ENCODE results near the gene CSF2. TPM values are rescaled to one million over a fixed set of nuclear protein-coding genes. Genes with fewer than 3 reads are reported as not detected.

The CSF2 gene
- total and polyA plus RNA-seq, 2 of the 13 experiments (the other 11 are each of a cell fraction or from before 2014, with no cell fraction given) = not detected

DNA sequence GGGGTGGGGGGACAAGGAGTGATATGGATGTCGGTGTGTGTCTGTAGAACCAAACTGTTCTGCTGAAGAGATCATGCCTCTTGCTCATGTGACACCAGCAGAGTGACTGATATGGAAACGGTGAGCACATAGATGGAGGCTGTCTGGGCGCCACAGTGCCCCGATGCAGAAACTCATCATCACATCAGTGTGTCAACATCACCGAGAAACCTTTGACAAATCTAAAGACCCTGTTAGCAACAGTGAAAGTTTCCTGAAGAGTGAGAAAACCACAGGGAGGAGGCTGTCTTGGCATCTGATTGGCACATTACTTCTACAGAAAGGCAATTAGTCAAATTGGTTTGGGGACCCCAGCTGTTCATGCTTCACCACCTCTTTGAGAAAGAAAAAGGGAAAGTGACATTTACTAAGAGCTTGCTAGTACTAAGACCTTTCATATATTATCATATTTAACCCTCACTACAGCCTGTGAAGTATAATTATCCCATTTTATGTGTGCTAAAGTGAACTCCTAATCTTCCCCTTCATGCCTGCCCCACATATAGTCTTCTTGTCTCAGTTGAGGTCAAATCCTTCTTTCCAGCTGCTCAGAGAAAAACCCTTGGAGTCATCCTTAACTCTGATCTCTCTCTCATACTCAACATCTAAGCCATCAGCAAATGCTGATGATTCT is 25.6 kb downstream of the CSF2 start:
- no peak for ATAC-seq
- TF ChIP-seq SP4 (CRISPR knock-in tag; IDR thresholded peaks at IDR 0.05) (no peak), EHMT2 (IDR thresholded peaks at IDR 0.05; ENCODE audit: borderline replicate concordance, low read depth, low read length) (no peak), ZNF768 (CRISPR knock-in tag; IDR thresholded peaks at IDR 0.05) (no peak), FOXK2 (IDR thresholded peaks at IDR 0.05) (no peak), TCF12 (IDR thresholded peaks at IDR 0.05) (no peak), TCF12 (CRISPR knock-in tag; IDR thresholded peaks at IDR 0.05) (no peak), SIN3A (IDR thresholded peaks at IDR 0.05; ENCODE audit: borderline replicate concordance, low read depth, low read length) (no peak), PTBP1 (IDR thresholded peaks at IDR 0.05; ENCODE audit: low read depth, low read length, poor library complexity, severe bottlenecking) (no peak), ZNF577 (CRISPR knock-in tag; IDR thresholded peaks at IDR 0.05; ENCODE audit: borderline replicate concordance, low read depth) (no peak), PHF21A (CRISPR knock-in tag; IDR thresholded peaks at IDR 0.05) (no peak), SNAI1 (CRISPR knock-in tag; IDR thresholded peaks at IDR 0.05; ENCODE audit: borderline replicate concordance) (no peak)
- TF ChIP-seq, protein P1, sequence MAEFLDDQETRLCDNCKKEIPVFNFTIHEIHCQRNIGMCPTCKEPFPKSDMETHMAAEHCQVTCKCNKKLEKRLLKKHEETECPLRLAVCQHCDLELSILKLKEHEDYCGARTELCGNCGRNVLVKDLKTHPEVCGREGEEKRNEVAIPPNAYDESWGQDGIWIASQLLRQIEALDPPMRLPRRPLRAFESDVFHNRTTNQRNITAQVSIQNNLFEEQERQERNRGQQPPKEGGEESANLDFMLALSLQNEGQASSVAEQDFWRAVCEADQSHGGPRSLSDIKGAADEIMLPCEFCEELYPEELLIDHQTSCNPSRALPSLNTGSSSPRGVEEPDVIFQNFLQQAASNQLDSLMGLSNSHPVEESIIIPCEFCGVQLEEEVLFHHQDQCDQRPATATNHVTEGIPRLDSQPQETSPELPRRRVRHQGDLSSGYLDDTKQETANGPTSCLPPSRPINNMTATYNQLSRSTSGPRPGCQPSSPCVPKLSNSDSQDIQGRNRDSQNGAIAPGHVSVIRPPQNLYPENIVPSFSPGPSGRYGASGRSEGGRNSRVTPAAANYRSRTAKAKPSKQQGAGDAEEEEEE (CRISPR knock-in tag; IDR thresholded peaks at IDR 0.05; ENCODE audit: borderline replicate concordance) = no peak
- TF ChIP-seq, protein P2, sequence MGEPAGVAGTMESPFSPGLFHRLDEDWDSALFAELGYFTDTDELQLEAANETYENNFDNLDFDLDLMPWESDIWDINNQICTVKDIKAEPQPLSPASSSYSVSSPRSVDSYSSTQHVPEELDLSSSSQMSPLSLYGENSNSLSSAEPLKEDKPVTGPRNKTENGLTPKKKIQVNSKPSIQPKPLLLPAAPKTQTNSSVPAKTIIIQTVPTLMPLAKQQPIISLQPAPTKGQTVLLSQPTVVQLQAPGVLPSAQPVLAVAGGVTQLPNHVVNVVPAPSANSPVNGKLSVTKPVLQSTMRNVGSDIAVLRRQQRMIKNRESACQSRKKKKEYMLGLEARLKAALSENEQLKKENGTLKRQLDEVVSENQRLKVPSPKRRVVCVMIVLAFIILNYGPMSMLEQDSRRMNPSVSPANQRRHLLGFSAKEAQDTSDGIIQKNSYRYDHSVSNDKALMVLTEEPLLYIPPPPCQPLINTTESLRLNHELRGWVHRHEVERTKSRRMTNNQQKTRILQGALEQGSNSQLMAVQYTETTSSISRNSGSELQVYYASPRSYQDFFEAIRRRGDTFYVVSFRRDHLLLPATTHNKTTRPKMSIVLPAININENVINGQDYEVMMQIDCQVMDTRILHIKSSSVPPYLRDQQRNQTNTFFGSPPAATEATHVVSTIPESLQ (CRISPR knock-in tag; conservative IDR thresholded peaks at IDR 0.05) = no peak
- Histone ChIP-seq H3K4me2 (ENCODE audit: low read depth, low read length) (no peak overlapping the region), H4K20me1 (ENCODE audit: insufficient read depth, low read length) (no peaks in the 10 kb centered on the region), H3K4me3 (replicated peaks in 1 of 3; ENCODE audit: insufficient read depth in 1 of 3, low read depth in 2 of 3, low read length in 3 of 3) (no peak overlapping the region), H3K27me3 (ENCODE audit: control insufficient read depth in 1 of 2, insufficient read depth in 2 of 2, low read length in 2 of 2) (no peaks in the 10 kb centered on the region; a peak in 2 of 5 replicates), H3K36me3 (replicated peaks in 1 of 2; ENCODE audit: control insufficient read depth in 1 of 2, insufficient read depth in 2 of 2, low read length in 2 of 2) (no peaks in the 10 kb centered on the region), H3K4me1 (ENCODE audit: insufficient read depth, low read length) (peaks cover 16% of the 10 kb centered on the region), H3K27ac (ENCODE audit: extremely low read length, insufficient read depth, low read length) (no peak overlapping the region), H3K9ac (ENCODE audit: insufficient read depth, low read depth, low read length) (no peak overlapping the region), H3K79me2 (ENCODE audit: insufficient read depth, low read length) (no peaks in the 10 kb centered on the region), H2AFZ (ENCODE audit: low read length) (no peak overlapping the region), H3K9me3 (ENCODE audit: low read length) (no peaks in the 10 kb centered on the region)
- ChIA-PET POLR2A (no interaction called here), CTCF (ENCODE audit: low intra/inter-chr PET ratio, low total read pairs) (no interaction called here)
- in situ Hi-C loops (cut with HindIII; ENCODE audit: extremely low pct_ligation_motif_present, low pct_unique_long_range_greater_than_20kb) (no loop called here), intact Hi-C loops (cut with micrococcal nuclease; ENCODE audit: unreplicated experiment) (no loop called here)
- BruUV-seq (replicated peaks) = no TSS peak
- 37% methylated on average over 5 of the region's 5 CpGs for WGBS (ENCODE audit: low lambda C conversion rate)
- FAIRE-seq = no peak
- DNase-seq (ENCODE audit: low spot score) = no peak
